ENCODE results near the gene TP53I13. TPM values are rescaled to one million over a fixed set of nuclear protein-coding genes. Genes with fewer than 3 reads are reported as not detected.

The TP53I13 gene
- total RNA-seq, 4 donors from 2014 or later, result 47.8 to 144 (median 87.7) TPM

DNA sequence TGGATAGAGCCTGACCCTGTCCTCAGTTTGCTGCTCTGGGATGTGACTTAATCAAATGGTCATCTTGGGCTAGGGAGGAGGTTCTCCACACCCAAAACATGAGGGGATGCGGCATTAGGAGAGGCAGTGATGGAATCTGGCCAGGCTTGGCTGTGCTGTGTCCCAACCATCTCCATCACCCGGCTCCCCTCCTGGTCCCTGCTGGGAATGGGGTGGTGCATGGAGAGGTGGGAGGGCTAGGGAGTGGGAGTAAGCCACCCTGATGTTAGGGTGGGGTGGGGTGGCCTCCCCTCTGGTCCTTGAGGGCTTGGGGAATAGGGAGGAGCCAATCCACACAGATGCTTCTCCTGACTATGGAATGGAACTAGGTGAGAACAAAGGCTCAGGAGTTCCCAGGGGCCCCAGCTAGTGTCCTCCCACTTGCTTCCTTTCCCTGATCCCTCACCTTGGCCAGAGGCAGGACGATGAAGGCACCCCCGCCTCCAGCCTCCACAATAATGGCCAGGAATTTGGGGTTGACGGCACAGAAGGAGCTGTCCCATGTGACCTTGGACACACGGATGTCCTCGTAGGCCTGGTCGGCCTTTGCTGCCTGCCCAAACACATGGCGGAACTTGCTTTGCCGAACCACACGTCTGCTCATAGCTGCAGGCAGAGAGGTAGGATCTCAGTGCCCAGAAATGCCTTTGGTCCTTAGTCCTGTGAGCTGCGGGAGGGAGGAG lies 52.4 kb downstream of the TP53I13 start:
- intact Hi-C loops (cut with DNase I; ENCODE audit: low total_unique reads), result no loop called here
- H3K9me3 ChIP-seq, result no peaks in the 10 kb centered on the region
- H3K4me1 ChIP-seq, result peaks cover 30 to 48% (median 36%) of the 10 kb centered on the region in 4 donors
- H3K4me3 ChIP-seq, result no peak overlapping the region
- in situ Hi-C loops (cut with MboI; ENCODE audit: low pct_ligation_motif_present in 1 of 4, low pct_unique_long_range_greater_than_20kb in 1 of 4, low sequenced_read_pairs in 3 of 4), result loop anchor here in 1 of 4 donors (25.0 kb wide), 1 partner anchor 316 kb away; the partner anchor contains the start of genes EFCAB5 and SSH2
- no peak for DNase-seq
- WGBS, 2 donors (ENCODE audit: low coverage in 1 of 2), result 94 to 100% methylated on average over 2 to 12 of the region's 12 CpGs
- no peaks in the 10 kb centered on the region for H3K36me3 ChIP-seq
- peaks cover 10% of the 10 kb centered on the region for H3K27me3 ChIP-seq
- TF ChIP-seq POLR2A (IDR thresholded peaks at IDR 0.05), result no peak
- no peak overlapping the region for H3K27ac ChIP-seq

DNA sequence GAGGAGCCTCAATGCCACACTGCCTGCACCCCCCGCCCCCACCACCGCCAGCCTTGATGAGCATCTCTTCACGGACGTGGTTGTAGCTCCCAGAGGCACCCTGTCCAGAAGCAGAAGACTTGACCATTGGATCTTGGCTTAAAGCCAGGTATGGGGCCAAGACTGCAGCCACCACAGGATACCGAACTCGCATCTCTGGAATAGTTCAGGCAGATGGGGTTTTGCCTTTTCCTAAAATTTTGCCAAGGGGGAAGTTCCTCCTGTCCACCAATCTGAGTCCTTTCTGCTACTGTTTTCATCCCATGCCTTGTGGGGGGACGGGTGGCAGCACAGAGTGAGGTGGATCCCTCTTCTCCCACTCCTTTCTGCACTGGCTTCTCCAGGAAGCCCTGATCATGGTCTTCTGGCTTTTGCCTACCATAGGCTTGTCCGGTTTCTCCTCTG lies 53.3 kb downstream of the TP53I13 start:
- H3K9me3 ChIP-seq, result no peaks in the 10 kb centered on the region
- TF ChIP-seq, protein P1, sequence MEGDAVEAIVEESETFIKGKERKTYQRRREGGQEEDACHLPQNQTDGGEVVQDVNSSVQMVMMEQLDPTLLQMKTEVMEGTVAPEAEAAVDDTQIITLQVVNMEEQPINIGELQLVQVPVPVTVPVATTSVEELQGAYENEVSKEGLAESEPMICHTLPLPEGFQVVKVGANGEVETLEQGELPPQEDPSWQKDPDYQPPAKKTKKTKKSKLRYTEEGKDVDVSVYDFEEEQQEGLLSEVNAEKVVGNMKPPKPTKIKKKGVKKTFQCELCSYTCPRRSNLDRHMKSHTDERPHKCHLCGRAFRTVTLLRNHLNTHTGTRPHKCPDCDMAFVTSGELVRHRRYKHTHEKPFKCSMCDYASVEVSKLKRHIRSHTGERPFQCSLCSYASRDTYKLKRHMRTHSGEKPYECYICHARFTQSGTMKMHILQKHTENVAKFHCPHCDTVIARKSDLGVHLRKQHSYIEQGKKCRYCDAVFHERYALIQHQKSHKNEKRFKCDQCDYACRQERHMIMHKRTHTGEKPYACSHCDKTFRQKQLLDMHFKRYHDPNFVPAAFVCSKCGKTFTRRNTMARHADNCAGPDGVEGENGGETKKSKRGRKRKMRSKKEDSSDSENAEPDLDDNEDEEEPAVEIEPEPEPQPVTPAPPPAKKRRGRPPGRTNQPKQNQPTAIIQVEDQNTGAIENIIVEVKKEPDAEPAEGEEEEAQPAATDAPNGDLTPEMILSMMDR (IDR thresholded peaks at IDR 0.05), result no peak
- TF ChIP-seq EP300 (IDR thresholded peaks at IDR 0.05; ENCODE audit: low read depth) (no peak), POLR2AphosphoS5 (IDR thresholded peaks at IDR 0.05) (no peak), POLR2A (IDR thresholded peaks at IDR 0.05) (no peak)
- 51 to 72% methylated on average over 2 to 8 of the region's 8 CpGs for WGBS, 2 donors (ENCODE audit: low coverage in 1 of 2)
- H3K4me1 ChIP-seq, result peaks cover 21 to 40% (median 28%) of the 10 kb centered on the region in 4 donors
- peak overlapping the region; percentile 66 to 83 (median 78) for H3K27ac ChIP-seq
- H3K4me3 ChIP-seq, result peak overlapping the region in 3 of 4 donors; percentile 46 to 63 (median 50)
- no peaks in the 10 kb centered on the region for H3K36me3 ChIP-seq
- intact Hi-C loops (cut with DNase I; ENCODE audit: low total_unique reads) (no loop called here), in situ Hi-C loops (cut with MboI; ENCODE audit: low pct_ligation_motif_present in 1 of 4, low pct_unique_long_range_greater_than_20kb in 1 of 4, low sequenced_read_pairs in 3 of 4) (loop anchor here in 1 of 4 donors (25.0 kb wide), 1 partner anchor 316 kb away; the partner anchor contains the start of genes EFCAB5 and SSH2)
- peaks cover 2% of the 10 kb centered on the region for H3K27me3 ChIP-seq
- DNase-seq, result no peak

Other genes starting within 250 kb of the TP53I13 start
- gene TAOK1, start 178.3 kb upstream of the TP53I13 start, total RNA-seq, result 10 to 100 TPM; 27.5 to 92.4 (median 43.6) TPM
- 10 to 100 TPM; 18.7 to 38.0 (median 24.6) TPM for gene ABHD15, start 1.7 kb upstream of the TP53I13 start, total RNA-seq
- 10 to 100 TPM; 39.2 to 71.8 (median 41.3) TPM for gene GIT1, start 20.9 kb downstream of the TP53I13 start, total RNA-seq
- gene ANKRD13B, start 24.4 kb downstream of the TP53I13 start, total RNA-seq, result 1 to 10 TPM; 2.9 to 8.6 (median 5.6) TPM
- 10 to 100 TPM; 12.2 to 37.4 (median 13.9) TPM for gene CORO6, start 54.2 kb downstream of the TP53I13 start, total RNA-seq

Measured in transverse colon (tissue), 4 donors.